DND-41 (cell line): ENCODE measurements around the gene BRD7.

Source experiments
- EZH2 ChIP-seq: IDR thresholded peaks from 3 replicates; pipeline ENCODE4 v1.6.1; 2012; ENCODE audit warnings: borderline replicate concordance, low read depth, mild to moderate bottlenecking, moderate library complexity, low read length, inconsistent platforms; ENCODE audit not compliant: severe bottlenecking
- TF ChIP-seq, protein P1 (sequence below): IDR thresholded peaks from 2 replicates; pipeline ENCODE4 v1.5.1; 2012; ENCODE audit warnings: borderline replicate concordance, low read length, moderate library complexity, mild to moderate bottlenecking; ENCODE audit not compliant: poor library complexity, severe bottlenecking; ENCODE audit errors: extremely low read depth

DNA sequence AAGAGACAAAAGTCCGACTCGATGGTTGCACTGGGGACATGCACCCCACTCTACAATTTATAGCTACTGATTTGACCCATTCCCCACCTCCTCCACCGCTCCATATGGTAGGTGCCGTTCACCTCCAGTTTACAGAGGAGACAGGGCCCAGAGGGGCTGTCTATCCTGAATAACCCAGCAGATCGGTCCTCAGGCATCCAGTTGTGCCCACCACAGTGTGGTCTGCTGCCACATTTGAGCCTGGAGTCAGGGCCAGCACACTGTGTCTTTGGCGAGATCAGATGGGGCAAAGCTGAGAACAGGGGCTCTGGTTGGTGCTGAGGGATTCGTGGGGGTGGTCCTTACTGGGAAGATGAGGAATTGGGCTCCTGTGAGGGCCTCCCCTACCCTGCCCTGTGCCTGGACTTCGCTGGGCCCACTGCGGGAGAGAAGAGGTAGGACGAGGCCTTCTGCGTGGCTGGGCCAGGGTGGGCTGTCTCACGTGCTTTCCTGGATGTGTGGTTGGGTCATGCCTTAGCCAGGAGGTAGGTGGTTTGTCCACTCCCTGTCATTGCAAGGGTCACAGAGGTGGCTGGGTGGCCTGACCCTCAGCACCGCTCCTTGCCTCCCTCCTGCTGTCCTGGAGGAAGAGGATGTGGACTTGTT lies 99.6 kb downstream of the BRD7 start:
- TF ChIP-seq, protein P1, sequence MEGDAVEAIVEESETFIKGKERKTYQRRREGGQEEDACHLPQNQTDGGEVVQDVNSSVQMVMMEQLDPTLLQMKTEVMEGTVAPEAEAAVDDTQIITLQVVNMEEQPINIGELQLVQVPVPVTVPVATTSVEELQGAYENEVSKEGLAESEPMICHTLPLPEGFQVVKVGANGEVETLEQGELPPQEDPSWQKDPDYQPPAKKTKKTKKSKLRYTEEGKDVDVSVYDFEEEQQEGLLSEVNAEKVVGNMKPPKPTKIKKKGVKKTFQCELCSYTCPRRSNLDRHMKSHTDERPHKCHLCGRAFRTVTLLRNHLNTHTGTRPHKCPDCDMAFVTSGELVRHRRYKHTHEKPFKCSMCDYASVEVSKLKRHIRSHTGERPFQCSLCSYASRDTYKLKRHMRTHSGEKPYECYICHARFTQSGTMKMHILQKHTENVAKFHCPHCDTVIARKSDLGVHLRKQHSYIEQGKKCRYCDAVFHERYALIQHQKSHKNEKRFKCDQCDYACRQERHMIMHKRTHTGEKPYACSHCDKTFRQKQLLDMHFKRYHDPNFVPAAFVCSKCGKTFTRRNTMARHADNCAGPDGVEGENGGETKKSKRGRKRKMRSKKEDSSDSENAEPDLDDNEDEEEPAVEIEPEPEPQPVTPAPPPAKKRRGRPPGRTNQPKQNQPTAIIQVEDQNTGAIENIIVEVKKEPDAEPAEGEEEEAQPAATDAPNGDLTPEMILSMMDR = no peak
- no peak for TF ChIP-seq EZH2
